K562 (cell line): ENCODE measurements around the gene ARFRP1. TPM values are rescaled to one million over a fixed set of nuclear protein-coding genes. Genes with fewer than 3 reads are reported as not detected.

ENCODE experiments used
- CAMTA2 ChIP-seq: fragments of 250-450 bp; sonication (Bioruptor Pico); conservative IDR thresholded peaks from 2 replicates; pipeline ENCODE4 v1.5.1; 2022
- ETS1 ChIP-seq: conservative IDR thresholded peaks from 2 replicates; pipeline ENCODE4 v1.6.1; 2011; ENCODE audit warnings: low read depth, mild to moderate bottlenecking, low read length; ENCODE audit not compliant: control insufficient read depth
- KDM2B ChIP-seq: fragments of 250-450 bp; sonication (Bioruptor Pico); IDR thresholded peaks from 2 replicates; pipeline ENCODE4 v1.8.0; 2021; ENCODE audit warnings: mild to moderate bottlenecking, moderate library complexity
- POLR2B ChIP-seq: fragments of 450-650 bp; IDR thresholded peaks from 2 replicates; pipeline ENCODE4 v1.6.1; 2018; ENCODE audit warnings: low read depth; ENCODE audit not compliant: partially characterized antibody
- SIRT6 ChIP-seq: IDR thresholded peaks from one replicate; pipeline ENCODE4 v1.6.1; 2012; ENCODE audit warnings: low read depth, mild to moderate bottlenecking, control low read depth, inconsistent platforms, low read length, moderate library complexity
- SREBF2 ChIP-seq: sonication (generic); formaldehyde crosslinking; IDR thresholded peaks from 2 replicates; pipeline ENCODE4 v1.4.0; 2020; ENCODE audit warnings: mild to moderate bottlenecking, missing genetic modification reagents
- TAL1 ChIP-seq: fragments of 450-650 bp; IDR thresholded peaks from 2 replicates; pipeline ENCODE4 v1.6.1; 2016; ENCODE audit warnings: mild to moderate bottlenecking
- TBL1XR1 ChIP-seq, 2 experiments: IDR thresholded peaks; 2 replicates each; pipeline ENCODE4 v1.6.1; 2012; ENCODE audit warnings: improper control_type of control experiment in 2 of 2, low read length in 2 of 2, mild to moderate bottlenecking in 1 of 2
- polyA plus RNA-seq, 8 experiments: library from polyadenylated mRNA; depleted of rRNA in 4 of 8; stranded (reverse) in 5 of 8; unstranded in 3 of 8; fragments of >200 nt; fragmentation: Nextera tagmentation in 2 of 8; fragmentation: Illumina TruSeq in 1 of 8; extraction: Ambion mirVana in 2 of 8; extraction: Trizol in 1 of 8; gene quantifications; 2 replicates each; pipeline versions ENCODE4 v1.2.1 to v1.2.3, GENCODE V29; 2011 to 2014; ENCODE audit warnings: inconsistent platforms in 1 of 8, missing spikeins in 1 of 8
- total RNA-seq, 7 experiments: library from RNA; depleted of rRNA in 6 of 7; stranded (reverse); fragments of >200 nt in 6 of 7; fragmentation: Illumina TruSeq in 2 of 7; extraction: Trizol in 2 of 7; gene quantifications; 2 replicates each; pipeline versions ENCODE4 v1.2.1 to v1.2.3, GENCODE V29; 2011 to 2021; ENCODE audit warnings: low replicate concordance in 1 of 7
- TF ChIP-seq, protein P1 (sequence below), 2 experiments: IDR thresholded peaks; 2 replicates each; pipeline ENCODE4 v1.6.1; 2012; ENCODE audit warnings: improper control_type of control experiment in 2 of 2, low read depth in 2 of 2, low read length in 2 of 2, borderline replicate concordance in 1 of 2
- TF ChIP-seq, protein P2 (sequence below), 2 experiments: fragments of 450-650 bp; conservative IDR thresholded peaks; 2 replicates each; pipeline ENCODE4 v1.6.1; 2017; ENCODE audit warnings: mild to moderate bottlenecking in 2 of 2, moderate library complexity in 2 of 2
- TF ChIP-seq, protein P3 (sequence below), 2 experiments: fragments of 250-450 bp in 1 of 2; fragments of 450-650 bp in 1 of 2; sonication (Bioruptor Pico) in 1 of 2; IDR thresholded peaks; 2 replicates each; pipeline versions ENCODE4 v1.6.1 to v1.8.0; 2016 to 2021; ENCODE audit warnings: mild to moderate bottlenecking in 2 of 2, moderate library complexity in 2 of 2, missing compliant biosample characterization in 1 of 2, missing genetic modification characterization in 1 of 2
- TF ChIP-seq, protein P4 (sequence below): sonication (generic); formaldehyde crosslinking; IDR thresholded peaks from 2 replicates; pipeline ENCODE4 v1.8.0; 2023; ENCODE audit warnings: mild to moderate bottlenecking, missing genetic modification reagents
- TF ChIP-seq, protein P5 (sequence below): fragments of 250-450 bp; sonication (Bioruptor Pico); IDR thresholded peaks from 2 replicates; pipeline ENCODE4 v1.5.0; 2022; ENCODE audit warnings: mild to moderate bottlenecking

Gene ARFRP1
- total and polyA plus RNA-seq, 9 of the 15 experiments (the other 6 are each of a cell fraction or from before 2014, with no cell fraction given) = 2.2 to 78.9 (median 37.3) TPM

- no peak for TF ChIP-seq SREBF2 (CRISPR knock-in tag)
- TF ChIP-seq ETS1 = 0 out of 2 replicates have a peak, but pooled peaks have one; percentile 12
- no peak for TF ChIP-seq TAL1
- TF ChIP-seq, protein P1, sequence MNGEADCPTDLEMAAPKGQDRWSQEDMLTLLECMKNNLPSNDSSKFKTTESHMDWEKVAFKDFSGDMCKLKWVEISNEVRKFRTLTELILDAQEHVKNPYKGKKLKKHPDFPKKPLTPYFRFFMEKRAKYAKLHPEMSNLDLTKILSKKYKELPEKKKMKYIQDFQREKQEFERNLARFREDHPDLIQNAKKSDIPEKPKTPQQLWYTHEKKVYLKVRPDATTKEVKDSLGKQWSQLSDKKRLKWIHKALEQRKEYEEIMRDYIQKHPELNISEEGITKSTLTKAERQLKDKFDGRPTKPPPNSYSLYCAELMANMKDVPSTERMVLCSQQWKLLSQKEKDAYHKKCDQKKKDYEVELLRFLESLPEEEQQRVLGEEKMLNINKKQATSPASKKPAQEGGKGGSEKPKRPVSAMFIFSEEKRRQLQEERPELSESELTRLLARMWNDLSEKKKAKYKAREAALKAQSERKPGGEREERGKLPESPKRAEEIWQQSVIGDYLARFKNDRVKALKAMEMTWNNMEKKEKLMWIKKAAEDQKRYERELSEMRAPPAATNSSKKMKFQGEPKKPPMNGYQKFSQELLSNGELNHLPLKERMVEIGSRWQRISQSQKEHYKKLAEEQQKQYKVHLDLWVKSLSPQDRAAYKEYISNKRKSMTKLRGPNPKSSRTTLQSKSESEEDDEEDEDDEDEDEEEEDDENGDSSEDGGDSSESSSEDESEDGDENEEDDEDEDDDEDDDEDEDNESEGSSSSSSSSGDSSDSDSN (IDR thresholded peaks at IDR 0.05; ENCODE audit: borderline replicate concordance in 1 of 2, low read depth in 2 of 2, low read length in 2 of 2) = no peak
- TF ChIP-seq, protein P2, sequence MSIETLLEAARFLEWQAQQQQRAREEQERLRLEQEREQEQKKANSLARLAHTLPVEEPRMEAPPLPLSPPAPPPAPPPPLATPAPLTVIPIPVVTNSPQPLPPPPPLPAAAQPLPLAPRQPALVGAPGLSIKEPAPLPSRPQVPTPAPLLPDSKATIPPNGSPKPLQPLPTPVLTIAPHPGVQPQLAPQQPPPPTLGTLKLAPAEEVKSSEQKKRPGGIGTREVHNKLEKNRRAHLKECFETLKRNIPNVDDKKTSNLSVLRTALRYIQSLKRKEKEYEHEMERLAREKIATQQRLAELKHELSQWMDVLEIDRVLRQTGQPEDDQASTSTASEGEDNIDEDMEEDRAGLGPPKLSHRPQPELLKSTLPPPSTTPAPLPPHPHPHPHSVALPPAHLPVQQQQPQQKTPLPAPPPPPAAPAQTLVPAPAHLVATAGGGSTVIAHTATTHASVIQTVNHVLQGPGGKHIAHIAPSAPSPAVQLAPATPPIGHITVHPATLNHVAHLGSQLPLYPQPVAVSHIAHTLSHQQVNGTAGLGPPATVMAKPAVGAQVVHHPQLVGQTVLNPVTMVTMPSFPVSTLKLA (conservative IDR thresholded peaks at IDR 0.05) = 0 out of 4 replicates have a peak, but pooled peaks of 1 of the 2 experiments have one; percentile 21
- TF ChIP-seq, protein P3, sequence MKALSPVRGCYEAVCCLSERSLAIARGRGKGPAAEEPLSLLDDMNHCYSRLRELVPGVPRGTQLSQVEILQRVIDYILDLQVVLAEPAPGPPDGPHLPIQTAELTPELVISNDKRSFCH (CRISPR knock-in tag; IDR thresholded peaks at IDR 0.05) = no peak
- TF ChIP-seq, protein P3 (tag; IDR thresholded peaks at IDR 0.05) = no peak
- no peak for TF ChIP-seq SIRT6
- peak; percentile 15 for TF ChIP-seq POLR2B
- no peak for TF ChIP-seq TBL1XR1 (IDR thresholded peaks at IDR 0.05; ENCODE audit: low read length in 2 of 2)
- TF ChIP-seq CAMTA2 (CRISPR knock-in tag) = no peak
- TF ChIP-seq, protein P4, sequence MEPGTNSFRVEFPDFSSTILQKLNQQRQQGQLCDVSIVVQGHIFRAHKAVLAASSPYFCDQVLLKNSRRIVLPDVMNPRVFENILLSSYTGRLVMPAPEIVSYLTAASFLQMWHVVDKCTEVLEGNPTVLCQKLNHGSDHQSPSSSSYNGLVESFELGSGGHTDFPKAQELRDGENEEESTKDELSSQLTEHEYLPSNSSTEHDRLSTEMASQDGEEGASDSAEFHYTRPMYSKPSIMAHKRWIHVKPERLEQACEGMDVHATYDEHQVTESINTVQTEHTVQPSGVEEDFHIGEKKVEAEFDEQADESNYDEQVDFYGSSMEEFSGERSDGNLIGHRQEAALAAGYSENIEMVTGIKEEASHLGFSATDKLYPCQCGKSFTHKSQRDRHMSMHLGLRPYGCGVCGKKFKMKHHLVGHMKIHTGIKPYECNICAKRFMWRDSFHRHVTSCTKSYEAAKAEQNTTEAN (CRISPR knock-in tag) = no peak
- TF ChIP-seq KDM2B (CRISPR knock-in tag) = 0 out of 2 replicates have a peak, but pooled peaks have one; percentile 58
- TF ChIP-seq, protein P5, sequence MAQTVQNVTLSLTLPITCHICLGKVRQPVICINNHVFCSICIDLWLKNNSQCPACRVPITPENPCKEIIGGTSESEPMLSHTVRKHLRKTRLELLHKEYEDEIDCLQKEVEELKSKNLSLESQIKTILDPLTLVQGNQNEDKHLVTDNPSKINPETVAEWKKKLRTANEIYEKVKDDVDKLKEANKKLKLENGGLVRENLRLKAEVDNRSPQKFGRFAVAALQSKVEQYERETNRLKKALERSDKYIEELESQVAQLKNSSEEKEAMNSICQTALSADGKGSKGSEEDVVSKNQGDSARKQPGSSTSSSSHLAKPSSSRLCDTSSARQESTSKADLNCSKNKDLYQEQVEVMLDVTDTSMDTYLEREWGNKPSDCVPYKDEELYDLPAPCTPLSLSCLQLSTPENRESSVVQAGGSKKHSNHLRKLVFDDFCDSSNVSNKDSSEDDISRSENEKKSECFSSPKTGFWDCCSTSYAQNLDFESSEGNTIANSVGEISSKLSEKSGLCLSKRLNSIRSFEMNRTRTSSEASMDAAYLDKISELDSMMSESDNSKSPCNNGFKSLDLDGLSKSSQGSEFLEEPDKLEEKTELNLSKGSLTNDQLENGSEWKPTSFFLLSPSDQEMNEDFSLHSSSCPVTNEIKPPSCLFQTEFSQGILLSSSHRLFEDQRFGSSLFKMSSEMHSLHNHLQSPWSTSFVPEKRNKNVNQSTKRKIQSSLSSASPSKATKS = no peak
Measured at GRCh38 chr20:63739130-63740069, 31.6 kb upstream of the ARFRP1 start, which contains the start of gene SLC2A4RG (continued).
